Measurements from ENCODE around the gene FUCA1.
"Not testable (repeated sequence)": the region's sequence is repeated elsewhere in the genome, so short reads cannot be mapped to it uniquely, and the experiment has no call there.

FUCA1 gene

GRCh38 chr1:23807453-23807852, 60.6 kb downstream of the FUCA1 start:
- TF ChIP-seq CTCF (IDR thresholded peaks at IDR 0.05; ENCODE audit: low read depth, low read length), result no peak
- no peak for DNase-seq (ENCODE audit: extremely low read depth, low read depth)

- no peak for TF ChIP-seq CTCF (IDR thresholded peaks at IDR 0.05; ENCODE audit: low read depth, low read length)
- DNase-seq (ENCODE audit: extremely low read depth, low read depth), result no peak
These were observed 61.8 kb downstream of the FUCA1 start for GRCh38 chr1:23806280-23806679.

DNA sequence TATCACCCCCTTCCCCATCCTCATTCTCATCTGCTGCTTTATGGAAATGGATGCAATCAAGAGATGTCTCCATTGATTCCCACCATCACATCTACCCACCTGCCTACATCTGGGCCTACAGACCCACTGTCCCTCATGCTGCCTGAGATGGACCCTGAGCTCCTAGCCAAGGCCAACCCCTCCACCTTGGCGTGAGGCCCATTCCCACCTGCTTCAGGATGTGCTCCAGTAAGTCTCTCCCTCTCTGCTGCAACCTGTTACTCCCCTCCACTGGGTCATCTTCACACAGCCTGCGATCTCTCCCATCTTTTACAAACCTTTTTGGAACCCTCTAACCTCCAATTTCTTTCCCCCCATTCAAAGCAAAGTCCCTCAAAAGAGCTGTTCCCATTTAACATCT, 63.1 kb downstream of the FUCA1 start:
- TF ChIP-seq CTCF (IDR thresholded peaks at IDR 0.05; ENCODE audit: low read depth, low read length), result no peak
- DNase-seq (ENCODE audit: extremely low read depth, low read depth), result no peak

DNA sequence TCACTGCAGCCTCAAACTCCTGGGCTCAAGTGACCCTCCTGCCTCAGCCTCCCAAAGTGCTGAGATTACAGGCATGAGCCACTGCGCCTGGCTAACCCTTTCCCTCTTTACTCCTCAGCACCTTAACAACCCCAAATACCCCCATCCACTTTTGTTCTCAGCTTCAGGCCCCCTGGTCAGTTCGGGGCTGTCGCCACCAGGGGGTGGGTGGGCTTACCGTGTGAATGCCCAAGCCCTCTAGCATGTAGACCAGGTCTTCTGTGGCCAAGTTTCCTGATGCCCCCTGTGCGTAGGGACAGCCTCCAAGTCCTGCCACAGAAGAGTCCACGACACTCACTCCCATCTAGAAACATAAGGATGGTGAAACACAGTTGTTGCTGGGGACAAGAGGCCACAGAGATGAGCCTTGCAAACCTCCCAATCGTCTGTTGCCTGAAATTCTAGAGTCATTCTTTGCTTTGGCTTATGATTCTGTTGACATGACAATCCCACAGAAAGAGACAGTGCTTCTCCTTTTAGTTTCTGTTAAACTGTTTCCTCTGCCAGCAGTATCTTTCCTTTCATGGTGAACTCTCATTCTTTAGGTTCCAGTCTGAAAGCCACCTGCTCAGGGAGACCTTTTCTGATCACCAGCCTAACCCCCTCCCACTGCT, 63.8 kb downstream of the FUCA1 start:
- DNase-seq (ENCODE audit: extremely low read depth, low read depth), result no peak
- TF ChIP-seq CTCF (IDR thresholded peaks at IDR 0.05; ENCODE audit: low read depth, low read length), result no peak; the same call in 1 of the 2 replicates

DNA sequence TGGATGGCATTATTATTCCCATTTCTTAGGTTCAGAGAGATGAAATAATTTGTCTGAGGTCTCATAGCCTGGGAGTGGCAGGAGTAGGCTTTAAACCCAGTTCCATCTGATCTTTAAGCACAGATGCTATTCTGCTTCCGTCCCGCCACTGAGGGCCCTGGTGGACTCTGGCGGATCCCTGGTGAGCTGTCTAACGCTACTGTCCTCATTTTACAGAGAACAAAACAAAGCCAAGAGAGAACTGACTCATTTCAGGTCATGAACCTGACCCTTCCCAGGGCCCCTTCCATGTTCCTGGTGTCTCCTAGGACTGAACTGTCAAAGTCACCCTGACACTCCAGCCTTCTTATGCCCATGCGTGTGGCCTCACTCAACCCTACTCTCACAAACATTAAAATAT, 64.4 kb downstream of the FUCA1 start:
- TF ChIP-seq CTCF (IDR thresholded peaks at IDR 0.05; ENCODE audit: low read depth, low read length), result no peak
- no peak for DNase-seq (ENCODE audit: extremely low read depth, low read depth)

DNA sequence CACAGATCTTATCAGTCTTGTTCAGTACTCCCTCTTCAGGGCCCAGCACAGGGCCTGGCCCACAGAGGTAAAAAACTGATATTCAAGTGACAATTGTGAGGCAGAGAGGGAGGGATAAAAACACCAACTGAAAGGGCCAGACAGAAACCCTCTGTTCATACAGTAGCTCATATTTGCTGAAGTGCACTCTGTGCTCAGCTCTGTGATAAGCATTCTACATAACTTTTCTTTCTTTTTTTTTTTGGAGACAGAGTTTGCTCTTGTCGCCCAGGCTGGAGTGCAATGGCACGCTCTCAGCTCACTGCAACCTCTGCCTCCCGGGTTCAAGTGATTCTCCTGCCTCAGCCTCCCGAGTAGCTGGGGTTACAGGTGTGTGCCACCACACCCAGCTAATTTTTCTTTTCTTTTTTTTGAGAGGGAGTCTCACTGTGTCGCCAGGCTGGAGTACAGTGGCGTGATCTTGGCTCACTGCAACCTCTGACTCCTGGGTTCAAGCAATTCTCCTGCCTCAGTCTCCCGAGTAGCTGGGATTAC, 65.2 kb downstream of the FUCA1 start:
- not testable (repeated sequence) for DNase-seq (ENCODE audit: extremely low read depth, low read depth)

GRCh38 chr1:23801876-23802275, 66.2 kb downstream of the FUCA1 start:
- TF ChIP-seq CTCF (IDR thresholded peaks at IDR 0.05; ENCODE audit: low read depth, low read length), result no peak
- DNase-seq (ENCODE audit: extremely low read depth, low read depth), result no peak

DNA sequence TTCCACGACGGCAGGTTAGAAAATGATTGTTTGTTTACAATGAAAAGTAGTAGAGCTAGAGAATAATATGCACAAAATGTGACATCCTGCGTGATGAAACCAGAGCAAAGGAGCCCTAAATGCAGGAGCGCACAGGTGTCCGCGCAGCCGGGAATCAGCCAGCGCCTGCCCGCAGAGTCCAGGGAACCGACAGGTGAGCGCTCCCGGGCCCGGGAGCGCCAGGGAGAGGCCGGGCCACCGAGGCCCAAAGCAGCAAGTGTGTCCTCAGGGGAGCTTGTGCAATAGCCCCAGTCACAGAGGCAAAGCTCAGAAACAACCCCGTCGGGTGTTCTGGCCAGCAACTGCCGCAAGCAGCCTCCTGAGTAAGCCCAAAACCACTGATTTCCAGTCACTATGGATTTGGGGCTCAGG, 66.7 kb downstream of the FUCA1 start:
- TF ChIP-seq CTCF (IDR thresholded peaks at IDR 0.05; ENCODE audit: low read depth, low read length), result no peak
- DNase-seq (ENCODE audit: extremely low read depth, low read depth), result no peak

Measured in AG09319 (cell line).